GM23338 (cell line): ENCODE data around the gene PERP. TPM values are rescaled to one million over a fixed set of nuclear protein-coding genes. Genes with fewer than 3 reads are reported as not detected.
A peak's percentile ranks its signal among the peaks of the same experiment; 100 is the strongest.

ENCODE experiments used
- ATAC-seq: fragments of 200-7000 bp; cut with Tn5 transposase; 3 replicates; pipeline ENCODE4 v1.9.1; 2020
- DNase-seq: peaks from one replicate; pipeline ENCODE4 v3.0.0-alpha.2; 2015; ENCODE audit warnings: low spot score
- H2AFZ ChIP-seq: fragments of 200-600 bp; sonication (generic); 2 replicates; pipeline ENCODE4 v1.8.0; 2016; ENCODE audit warnings: antibody characterized with exemption, mild to moderate bottlenecking, moderate library complexity
- H3F3A ChIP-seq: fragments of 200-600 bp; sonication (generic); replicated peaks from 2 replicates; pipeline ENCODE4 v1.8.0; 2017; ENCODE audit warnings: antibody characterized with exemption, mixed run types, low read depth
- H3K27ac ChIP-seq: fragments of 200-600 bp; sonication (generic); 2 replicates; pipeline ENCODE4 v1.6.1; 2016; ENCODE audit warnings: low read depth
- H3K27me3 ChIP-seq: fragments of 200-600 bp; sonication (generic); 2 replicates; pipeline ENCODE4 v1.8.0; 2016; ENCODE audit warnings: mild to moderate bottlenecking, mixed run types, moderate library complexity; ENCODE audit not compliant: insufficient read depth
- H3K36me3 ChIP-seq: fragments of 200-600 bp; sonication (generic); 2 replicates; pipeline ENCODE4 v1.8.0; 2016; ENCODE audit warnings: mild to moderate bottlenecking; ENCODE audit not compliant: insufficient read depth
- H3K4me1 ChIP-seq: fragments of 200-600 bp; sonication (generic); 2 replicates; pipeline ENCODE4 v1.8.0; 2016; ENCODE audit warnings: mild to moderate bottlenecking, moderate library complexity; ENCODE audit not compliant: insufficient read depth
- H3K4me2 ChIP-seq: fragments of 200-600 bp; sonication (generic); 2 replicates; pipeline ENCODE4 v1.7.1; 2017; ENCODE audit warnings: mixed run types
- H3K4me3 ChIP-seq: fragments of 200-600 bp; sonication (generic); 2 replicates; pipeline ENCODE4 v1.6.1; 2016; ENCODE audit warnings: mixed run types
- H3K79me2 ChIP-seq: fragments of 200-600 bp; sonication (generic); replicated peaks from 2 replicates; pipeline ENCODE4 v1.8.0; 2017; ENCODE audit warnings: mild to moderate bottlenecking; ENCODE audit not compliant: insufficient read depth
- H3K9me2 ChIP-seq: fragments of 200-600 bp; sonication (generic); 2 replicates; pipeline ENCODE4 v1.8.0; 2017; ENCODE audit not compliant: insufficient read depth
- H4K20me1 ChIP-seq: fragments of 200-600 bp; sonication (generic); replicated peaks from 2 replicates; pipeline ENCODE4 v1.8.0; 2017; ENCODE audit warnings: mild to moderate bottlenecking; ENCODE audit not compliant: insufficient read depth
- H3K27ac Mint-ChIP-seq: 2 replicates; pipeline ENCODE4 v1.8.0; 2020; ENCODE audit warnings: inconsistent platforms, mild to moderate bottlenecking, moderate library complexity, mixed read lengths
- H3K27me3 Mint-ChIP-seq: 3 replicates; pipeline ENCODE4 v1.8.0; 2022; ENCODE audit warnings: low read depth, mild to moderate bottlenecking, moderate library complexity, mixed read lengths, inconsistent platforms; ENCODE audit not compliant: insufficient read depth, poor library complexity
- H3K36me3 Mint-ChIP-seq: 3 replicates; pipeline ENCODE4 v1.8.0; 2021; ENCODE audit warnings: low read depth, mild to moderate bottlenecking, inconsistent platforms, moderate library complexity, mixed read lengths
- H3K4me1 Mint-ChIP-seq: 3 replicates; pipeline ENCODE4 v1.8.0; 2020; ENCODE audit warnings: mild to moderate bottlenecking, inconsistent platforms, mixed read lengths
- H3K4me3 Mint-ChIP-seq: 3 replicates; pipeline ENCODE4 v1.8.0; 2021; ENCODE audit warnings: moderate library complexity, mild to moderate bottlenecking, inconsistent platforms, mixed read lengths
- H3K9me3 Mint-ChIP-seq: 3 replicates; pipeline ENCODE4 v1.8.0; 2020; ENCODE audit warnings: moderate library complexity, mild to moderate bottlenecking, inconsistent platforms, mixed read lengths
- CREB1 ChIP-seq: fragments of 250-450 bp; sonication (Bioruptor Pico); IDR thresholded peaks from 2 replicates; pipeline ENCODE4 v1.5.0; 2020; ENCODE audit warnings: low read depth, mild to moderate bottlenecking, moderate library complexity
- CTCF ChIP-seq, 2 experiments: fragments of 200-600 bp in 1 of 2; sonication (generic) in 1 of 2; conservative IDR thresholded peaks; 2 replicates each; pipeline versions ENCODE4 v1.5.1 to v1.6.1; 2016 to 2017; ENCODE audit warnings: antibody characterized with exemption in 2 of 2, low read depth in 2 of 2, mild to moderate bottlenecking in 2 of 2, moderate library complexity in 1 of 2
- ETS1 ChIP-seq: IDR thresholded peaks from 2 replicates; pipeline ENCODE4 v1.6.1; 2016; ENCODE audit warnings: antibody characterized with exemption
- EZH2 ChIP-seq: fragments of 200-600 bp; sonication (generic); IDR thresholded peaks from one replicate; pipeline ENCODE4 v1.8.0; 2017; ENCODE audit warnings: antibody characterized with exemption, mild to moderate bottlenecking, low read depth; ENCODE audit not compliant: unreplicated experiment
- EZH2phosphoT487 ChIP-seq: fragments of 200-600 bp; sonication (generic); IDR thresholded peaks from one replicate; pipeline ENCODE4 v1.8.1; 2018; ENCODE audit warnings: antibody characterized with exemption; ENCODE audit not compliant: unreplicated experiment
- JUNB ChIP-seq: IDR thresholded peaks from one replicate; pipeline ENCODE4 v1.6.1; 2016; ENCODE audit warnings: antibody characterized with exemption; ENCODE audit not compliant: unreplicated experiment
- NANOG ChIP-seq: IDR thresholded peaks from 2 replicates; pipeline ENCODE4 v1.6.1; 2016; ENCODE audit warnings: antibody characterized with exemption, borderline replicate concordance
- POLR2AphosphoS5 ChIP-seq: IDR thresholded peaks from 2 replicates; pipeline ENCODE4 v1.6.1; 2016; ENCODE audit warnings: antibody characterized with exemption, low read depth
- REST ChIP-seq: IDR thresholded peaks from one replicate; pipeline ENCODE4 v1.6.1; 2018; ENCODE audit warnings: antibody characterized with exemption; ENCODE audit not compliant: unreplicated experiment
- STAT1 ChIP-seq: IDR thresholded peaks from one replicate; pipeline ENCODE4 v1.6.1; 2016; ENCODE audit warnings: antibody characterized with exemption; ENCODE audit not compliant: unreplicated experiment
- ZNF114 ChIP-seq: fragments of 250-450 bp; sonication (Bioruptor Pico); IDR thresholded peaks from 2 replicates; pipeline ENCODE4 v1.5.0; 2020; ENCODE audit warnings: mild to moderate bottlenecking, moderate library complexity
- ZNF331 ChIP-seq: fragments of 250-450 bp; sonication (Bioruptor Pico); IDR thresholded peaks from 2 replicates; pipeline ENCODE4 v1.5.0; 2020; ENCODE audit warnings: low read depth, mild to moderate bottlenecking, moderate library complexity
- polyA plus RNA-seq: library from polyadenylated mRNA; unstranded; fragments of >200 nt; fragmentation: Nextera tagmentation; extraction: Ambion mirVana; gene quantifications from 2 replicates; pipeline ENCODE4 v1.2.1, GENCODE V29; 2016
- total RNA-seq: library from RNA; depleted of rRNA; stranded (reverse); fragments of >200 nt; shearing (Covaris generic); gene quantifications from 2 replicates; pipeline ENCODE4 v1.2.3, GENCODE V29; 2014

Gene PERP
- total and polyA plus RNA-seq, 2 experiments from 2014 or later = 23.7 to 28.4 TPM

- no peak for TF ChIP-seq CTCF (conservative IDR thresholded peaks at IDR 0.05; ENCODE audit: low read depth in 2 of 2)
- no peak for TF ChIP-seq REST
- no peak for TF ChIP-seq EZH2
- no peak for TF ChIP-seq POLR2AphosphoS5
- TF ChIP-seq CREB1 (CRISPR knock-in tag) = no peak
- TF ChIP-seq ZNF114 (CRISPR knock-in tag) = no peak
- TF ChIP-seq STAT1 = no peak
Observed at GRCh38 chr6:138087593-138088325, 19.5 kb downstream of the PERP start (continued).

- Histone ChIP-seq H3K4me1 (peaks cover 8% of the 10 kb centered on the region; the same call in 1 of the 2 replicates), H4K20me1 (no peaks in the 10 kb centered on the region), H2AFZ (no peak overlapping the region), H3K4me3 (no peak overlapping the region), H3K9me2 (peaks cover 7% of the 10 kb centered on the region), H3K36me3 (no peaks in the 10 kb centered on the region), H3K27ac (no peak overlapping the region), H3K4me2 (peak overlapping the region; percentile 6; the same call in 1 of the 2 replicates), H3K79me2 (no peaks in the 10 kb centered on the region), H3K27me3 (no peaks in the 10 kb centered on the region), H3F3A (no peaks in the 10 kb centered on the region)
- peak; percentile 72 for DNase-seq
- no peak overlapping the region for H3K4me3 Mint-ChIP-seq
- H3K9me3 Mint-ChIP-seq = no peaks in the 10 kb centered on the region
- peaks cover 24% of the 10 kb centered on the region for H3K4me1 Mint-ChIP-seq
- peak; percentile 97 for ATAC-seq
- no peaks in the 10 kb centered on the region for H3K27me3 Mint-ChIP-seq
- H3K27ac Mint-ChIP-seq = no peak overlapping the region
- H3K36me3 Mint-ChIP-seq = no peaks in the 10 kb centered on the region
- no peak for TF ChIP-seq CTCF (conservative IDR thresholded peaks at IDR 0.05; ENCODE audit: low read depth in 2 of 2)
- no peak for TF ChIP-seq REST
- TF ChIP-seq ZNF114 (CRISPR knock-in tag) = no peak
- no peak for TF ChIP-seq EZH2phosphoT487
- no peak for TF ChIP-seq ETS1
- no peak for TF ChIP-seq EZH2
- no peak for TF ChIP-seq JUNB
- no peak for TF ChIP-seq POLR2AphosphoS5
- TF ChIP-seq ZNF331 (CRISPR knock-in tag) = no peak
- no peak for TF ChIP-seq CREB1 (CRISPR knock-in tag)
- no peak for TF ChIP-seq NANOG
- no peak for TF ChIP-seq STAT1
Observed at GRCh38 chr6:138086573-138087196, 20.5 kb downstream of the PERP start.
